DMS 273 (cell line): ENCODE data around the gene CLDN5.

Experiments used
- DNase-seq: peaks from one replicate; lab custom pipeline; 2025; ENCODE audit not compliant: unreplicated experiment; lab: John Stamatoyannopoulos, UW

The CLDN5 gene

GRCh38 chr22:19524170-19525115, at the start of gene CLDN5:
CLDN5 (minus strand) TSS chr22:19524410; CDS start chr22:19524255, 155 bp downstream.
- peak; percentile 65 for DNase-seq

DNA sequence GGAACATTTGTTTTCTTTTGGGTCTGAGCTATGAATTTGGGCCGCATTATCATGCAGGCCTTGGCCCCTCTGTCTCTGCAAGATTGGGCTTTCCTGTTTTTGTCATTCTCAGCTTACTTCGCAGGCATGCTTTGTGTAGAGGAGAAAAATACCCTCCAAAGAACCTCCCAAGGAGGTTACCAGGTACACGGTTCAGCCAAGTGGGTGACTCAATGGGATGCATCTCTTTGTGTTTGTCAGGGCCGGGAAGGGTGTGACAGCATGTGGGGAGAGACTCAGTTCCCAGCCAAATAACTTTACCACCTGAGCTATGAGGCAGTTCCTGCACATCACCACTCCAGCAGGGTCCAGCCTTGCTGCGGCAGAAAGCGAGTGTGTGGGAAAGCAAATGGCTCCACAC, 47.8 kb upstream of the CLDN5 start:
- DNase-seq = no peak

DNA sequence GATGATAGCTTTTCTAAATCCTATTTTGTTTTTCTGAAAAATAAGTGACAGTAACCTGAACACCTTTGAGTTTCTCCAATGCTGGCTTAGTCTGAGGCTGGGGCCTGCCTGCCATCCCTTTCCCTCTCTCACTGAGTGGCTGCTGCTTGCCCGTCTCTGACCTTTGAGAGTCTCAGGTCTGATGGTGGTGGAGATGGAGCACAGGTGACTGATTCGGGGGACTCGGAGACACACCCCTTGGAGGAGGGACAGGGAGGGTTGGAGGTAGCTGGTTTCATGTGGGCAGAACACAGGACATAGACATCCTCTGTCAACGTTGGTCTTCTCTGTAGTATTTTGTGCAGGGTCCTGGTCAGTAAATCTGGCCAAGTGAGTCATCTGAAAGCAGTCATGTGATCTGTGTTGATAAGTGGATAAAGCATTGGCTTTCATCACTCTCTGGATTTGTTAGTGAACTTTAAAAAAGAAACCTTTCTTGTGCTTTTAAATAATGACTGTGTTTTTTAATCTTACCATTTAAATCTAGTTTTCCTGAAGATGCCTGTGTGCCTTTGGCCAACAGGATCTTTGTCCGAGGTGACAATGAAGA, 47.1 kb upstream of the CLDN5 start:
- DNase-seq = no peak

DNA sequence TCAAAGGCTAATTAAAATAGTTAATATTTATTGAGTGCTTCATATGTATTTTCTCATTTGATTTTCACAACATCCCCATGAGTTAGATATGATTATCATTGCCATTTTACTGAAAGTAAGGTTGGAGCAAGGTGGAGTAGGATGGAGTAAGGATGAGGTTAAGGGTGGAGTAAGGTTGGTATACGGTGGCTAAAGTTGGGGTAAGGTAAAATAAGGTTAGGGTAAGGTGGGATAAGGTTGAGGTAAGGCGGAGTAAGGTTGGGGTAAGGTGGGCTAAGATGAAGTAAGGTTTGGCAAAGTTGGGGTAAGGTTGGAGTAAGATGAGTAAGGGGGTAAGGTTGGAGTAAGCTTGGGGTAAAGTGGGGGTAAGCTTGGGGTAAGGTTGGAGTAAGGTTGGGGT, 45.8 kb upstream of the CLDN5 start:
- DNase-seq = no peak

DNA sequence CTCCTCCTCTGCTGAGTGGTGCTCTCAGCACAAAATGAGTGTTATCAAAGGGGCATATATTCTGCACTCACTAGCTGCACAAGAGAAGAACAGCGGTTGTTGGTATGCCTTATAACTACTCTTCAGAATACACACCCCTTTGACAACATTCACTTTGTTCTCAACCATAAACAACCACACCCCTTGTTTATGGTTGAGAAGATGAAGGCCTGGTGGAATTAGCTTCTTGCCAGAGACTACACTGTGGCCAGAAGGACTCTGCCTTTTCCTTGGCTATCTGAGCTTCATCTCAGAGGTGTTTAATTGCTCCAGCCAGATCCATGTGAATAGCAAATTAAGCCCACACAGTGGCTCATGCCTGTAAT, 45.0 kb upstream of the CLDN5 start:
- DNase-seq = no peak

- DNase-seq = no peak
These were observed 44.4 kb upstream of the CLDN5 start for GRCh38 chr22:19568337-19569275.

DNA sequence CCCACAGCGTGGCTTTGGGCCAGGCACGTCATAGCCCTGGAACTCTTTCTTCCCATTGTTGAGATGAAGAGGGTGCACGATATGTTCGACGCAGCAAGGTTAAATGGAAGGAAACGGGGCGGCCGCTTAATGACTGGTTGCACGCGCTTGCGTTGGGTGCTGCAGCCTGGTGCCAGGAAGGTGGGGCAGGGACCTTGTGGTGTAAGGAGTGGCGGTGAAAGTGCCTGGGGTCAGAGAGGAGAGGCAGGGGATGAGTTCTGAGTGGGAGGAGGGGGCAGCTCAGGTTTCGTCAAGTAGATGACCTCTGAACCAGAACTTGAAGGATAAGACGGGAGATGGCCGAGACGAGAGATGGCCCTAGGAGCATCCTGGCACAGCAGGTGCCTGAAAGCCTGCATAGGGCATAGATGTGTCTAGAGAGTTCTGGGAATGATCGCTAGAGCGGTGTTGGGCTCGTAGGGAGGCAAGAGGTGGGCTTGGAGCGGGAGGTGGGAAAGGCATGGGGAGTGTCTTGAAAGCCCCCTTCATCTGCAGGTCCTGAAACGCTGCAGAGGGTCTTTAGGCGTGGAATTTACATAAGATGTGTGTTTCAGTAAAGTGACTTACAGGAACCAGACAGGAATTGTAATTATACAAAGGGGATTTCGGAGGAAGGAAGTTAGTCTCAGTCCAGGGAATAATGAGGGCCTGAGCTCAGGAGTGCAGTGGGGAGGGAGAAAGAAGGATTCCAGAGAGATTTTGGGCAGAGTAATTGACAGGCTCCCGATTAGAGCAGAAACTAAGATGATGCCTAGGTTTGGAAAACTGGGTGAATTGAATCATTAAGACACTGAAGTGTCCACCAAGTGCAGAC, 43.2 kb upstream of the CLDN5 start:
- DNase-seq = no peak

- DNase-seq = no peak
These were observed 42.3 kb upstream of the CLDN5 start for GRCh38 chr22:19566279-19567156.

DNA sequence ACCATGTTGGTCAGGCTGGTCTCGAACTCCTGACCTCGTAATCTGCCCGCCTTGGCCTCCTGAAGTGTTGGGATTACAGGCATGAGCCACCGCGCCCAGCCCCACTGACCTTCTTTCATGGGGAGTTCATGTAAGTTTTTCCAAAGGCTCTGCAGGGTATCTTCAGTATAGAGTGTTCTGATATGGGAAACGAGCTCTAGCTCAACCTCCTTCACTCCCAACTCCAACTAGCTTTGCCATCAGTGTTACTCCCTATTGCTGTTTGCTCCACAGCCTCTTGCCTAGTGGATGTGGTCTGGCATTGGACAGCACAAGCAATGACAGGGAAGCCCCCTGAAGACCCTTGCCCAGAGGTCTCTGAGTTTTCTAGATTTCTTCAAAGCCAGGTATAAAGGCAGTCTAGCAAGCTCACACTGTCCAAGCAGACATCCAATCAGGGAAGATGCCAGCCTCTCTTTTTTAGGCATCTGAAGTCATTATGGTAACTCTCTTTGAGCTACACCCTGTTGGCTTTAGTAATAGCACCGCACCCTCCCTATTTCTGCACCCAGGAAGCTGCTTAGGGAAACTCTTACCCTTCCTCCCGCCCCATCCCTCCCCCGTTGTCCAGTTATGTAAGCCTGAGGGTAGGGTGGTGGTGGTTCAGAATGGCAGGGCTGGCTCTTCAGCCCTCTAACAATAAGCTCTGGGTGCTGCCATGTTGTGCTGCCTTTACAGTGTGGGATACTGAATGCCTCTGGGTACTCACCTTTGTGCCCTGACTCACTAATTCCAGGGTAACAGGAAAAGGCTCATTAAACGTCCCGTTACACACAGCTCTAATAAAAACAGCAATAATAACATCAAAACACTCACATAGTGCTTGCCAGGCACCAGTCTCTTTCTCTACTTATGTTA, 41.4 kb upstream of the CLDN5 start:
- no peak for DNase-seq

GRCh38 chr22:19559956-19560355, 35.7 kb upstream of the CLDN5 start:
- DNase-seq = no peak

DNA sequence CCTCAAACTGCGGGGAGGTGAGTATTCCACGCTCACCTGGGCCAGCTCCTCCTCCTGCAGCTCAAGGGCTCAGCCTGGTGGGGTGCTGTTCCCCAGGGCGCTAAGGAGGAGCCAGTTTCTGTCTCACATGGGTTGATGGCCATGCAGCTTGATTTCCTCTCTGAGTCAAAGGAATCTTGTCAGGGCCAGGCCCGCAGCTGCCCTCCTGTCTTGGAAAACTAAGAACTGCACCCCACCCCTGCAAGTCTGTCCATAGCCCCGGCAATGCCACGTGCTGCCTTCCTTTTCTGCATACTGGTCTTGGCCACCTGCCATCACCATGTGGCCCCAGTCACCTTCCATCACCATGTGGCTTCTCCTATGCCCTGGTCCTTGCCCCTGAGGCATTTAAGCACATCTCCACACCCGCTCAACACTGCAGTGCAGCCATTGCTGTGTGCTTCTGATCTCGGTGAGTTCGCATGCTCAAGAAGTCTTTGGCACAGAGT, 35.2 kb upstream of the CLDN5 start:
- no peak for DNase-seq

DNA sequence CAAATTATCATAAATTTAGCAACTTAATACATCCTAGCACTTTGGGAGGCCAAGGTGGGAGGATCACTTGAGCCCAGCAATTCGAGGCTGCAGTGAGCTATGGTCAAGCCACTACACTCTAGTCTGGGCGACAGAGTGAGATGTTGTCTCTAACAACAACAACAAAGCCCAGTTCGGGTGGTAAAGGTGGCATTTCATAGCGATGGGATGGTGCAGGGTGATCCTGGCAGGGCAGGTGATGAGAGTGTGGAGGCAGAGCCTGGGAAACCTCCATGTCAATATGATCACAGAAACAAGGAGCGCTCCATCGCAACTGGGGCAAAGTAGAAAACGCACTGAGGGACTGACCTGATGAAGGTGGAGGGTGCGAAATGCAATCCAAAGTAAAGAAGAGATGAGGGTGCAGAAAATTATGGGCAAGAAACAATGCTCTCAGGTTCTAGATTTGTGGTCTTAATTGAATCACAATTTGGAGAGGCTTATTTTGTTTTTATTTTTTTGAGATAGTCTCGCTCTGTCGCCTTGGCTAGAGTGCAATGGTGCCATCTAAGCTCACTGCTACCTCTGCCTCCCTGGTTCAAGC, 32.8 kb upstream of the CLDN5 start:
- DNase-seq = no peak

DNA sequence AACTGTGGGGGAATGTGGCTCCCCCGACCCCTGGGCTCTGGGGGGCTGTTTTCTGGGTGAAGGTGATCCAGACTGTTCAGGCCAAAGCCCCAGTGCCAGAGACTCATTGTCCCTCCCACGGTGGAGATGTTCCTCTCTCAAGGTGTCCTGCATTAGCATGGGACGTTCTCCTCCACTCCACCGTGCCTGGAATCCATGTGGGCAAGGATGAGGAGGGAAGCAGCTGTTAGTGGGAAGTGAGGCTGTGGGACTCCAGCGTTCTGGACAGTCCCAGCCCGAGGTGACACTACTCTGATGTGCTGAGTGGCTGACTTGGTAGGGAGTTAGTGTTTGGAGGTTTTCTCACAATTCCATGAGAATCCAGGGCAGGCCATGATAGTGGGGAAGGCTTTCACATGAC, 31.4 kb upstream of the CLDN5 start:
- DNase-seq = no peak

DNA sequence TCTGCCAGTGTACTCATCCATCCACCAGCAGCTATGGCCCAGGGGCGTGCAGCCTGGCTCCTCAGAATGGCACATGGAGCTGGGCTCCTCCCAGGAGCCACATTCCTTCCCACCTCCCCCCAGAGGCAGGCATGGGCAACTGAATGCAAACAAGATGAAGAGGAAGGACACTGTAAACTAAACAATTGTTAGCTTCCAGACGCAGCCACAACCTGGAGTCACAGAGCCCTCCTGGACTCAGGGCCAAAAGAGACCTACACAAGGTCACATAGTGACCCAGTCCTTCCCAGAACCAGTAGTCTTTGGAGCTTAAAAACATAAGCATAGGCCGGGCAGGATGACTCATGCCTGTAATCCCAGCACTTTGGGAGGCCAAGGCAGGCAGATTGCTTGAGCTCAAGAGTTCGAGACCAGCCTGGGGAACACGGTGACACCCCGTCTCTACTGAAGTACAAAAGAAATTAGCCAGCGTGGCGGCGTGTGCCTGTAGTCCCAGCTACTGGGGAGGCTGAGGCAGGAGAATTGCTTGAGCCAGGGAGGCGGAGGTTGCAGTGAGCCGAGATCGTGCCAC, 30.7 kb upstream of the CLDN5 start:
- peak; percentile 37 for DNase-seq

GRCh38 chr22:19553201-19553600, 29.0 kb upstream of the CLDN5 start:
- DNase-seq = no peak

DNA sequence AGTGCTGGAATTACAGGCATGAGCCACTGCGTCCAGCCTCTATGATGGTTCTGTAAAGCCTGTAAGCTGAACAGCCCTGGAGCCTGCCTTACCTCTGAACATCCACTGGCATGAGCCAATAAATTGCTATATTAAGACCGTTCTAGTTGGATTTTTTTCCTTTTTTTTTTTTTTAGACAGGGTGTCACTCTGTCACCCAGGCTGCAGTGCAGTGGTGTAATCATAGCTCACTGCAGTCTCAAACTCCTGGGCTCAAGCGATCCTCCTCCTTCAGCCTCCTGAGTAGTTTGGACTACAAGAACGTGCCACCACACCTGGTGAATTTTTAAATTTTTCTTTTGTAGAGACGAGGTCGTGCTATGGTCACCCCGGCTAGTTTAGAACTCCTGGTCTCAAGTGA, 26.2 kb upstream of the CLDN5 start:
- DNase-seq = no peak

GRCh38 chr22:19549428-19549827, 25.2 kb upstream of the CLDN5 start:
- no peak for DNase-seq

- no peak for DNase-seq
These were observed 24.8 kb upstream of the CLDN5 start for GRCh38 chr22:19548964-19549363.
